ENCODE measurements around the gene CUL4B.

GRCh38 chrX:120534413-120535205, 26.2 kb downstream of the CUL4B start:
- TF ChIP-seq CTCF (IDR thresholded peaks at IDR 0.05; ENCODE audit: low read depth, low read length, poor library complexity, severe bottlenecking), result no peak
- no peak for TF ChIP-seq EZH2phosphoT487 (IDR thresholded peaks at IDR 0.05; ENCODE audit: borderline replicate concordance, low read length)

Measured in DOHH2 (cell line).